ENCODE measurements around the gene LAT. TPM values are rescaled to one million over a fixed set of nuclear protein-coding genes. Genes with fewer than 3 reads are reported as not detected.
A peak's percentile ranks its signal among the peaks of the same experiment; 100 is the strongest.

LAT gene
- total and polyA plus RNA-seq, 2 of the 4 experiments (the other 2 are of a cell fraction), result 0.18 to 7.4 TPM

DNA sequence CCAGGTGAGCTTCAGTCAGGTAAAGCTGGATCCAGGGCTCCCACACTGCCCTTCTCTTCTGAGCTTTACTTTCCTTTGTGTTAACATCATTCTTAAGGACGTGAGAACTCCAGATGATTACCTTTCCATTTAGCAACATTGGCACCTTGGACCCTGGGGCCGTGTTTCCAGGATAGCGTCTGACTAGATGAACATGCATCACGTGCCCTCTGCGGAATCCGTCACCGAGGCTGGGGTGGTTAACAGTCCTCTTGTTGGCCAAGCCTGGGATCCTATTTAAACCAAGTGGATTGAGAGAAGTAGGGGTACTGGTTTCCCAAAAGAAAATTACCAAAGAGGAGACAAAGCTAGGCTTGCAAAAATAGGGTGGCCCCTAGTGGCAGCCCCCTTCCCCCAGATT, 3.9 kb upstream of the LAT start:
- no peak overlapping the region for H3K18ac ChIP-seq (ENCODE audit: low read depth, low read length)
- no peak overlapping the region for H3K27ac ChIP-seq (ENCODE audit: insufficient read depth, low read length)
- peaks cover 58% of the 10 kb centered on the region for H3K36me3 ChIP-seq (ENCODE audit: control insufficient read depth, insufficient read depth, low read length)
- in situ Hi-C loops (cut with MboI; ENCODE audit: low sequenced_read_pairs), result no loop called here
- ATAC-seq (ENCODE audit: low read depth) (no peak), DNase-seq (no peak)
- H3K4ac ChIP-seq (ENCODE audit: low read depth, low read length), result no peak overlapping the region
- no peak overlapping the region for H2BK120ac ChIP-seq (ENCODE audit: low read depth, low read length)
- H3K23ac ChIP-seq (ENCODE audit: low read depth, low read length), result no peak overlapping the region
- no peak overlapping the region for H4K91ac ChIP-seq (ENCODE audit: insufficient read depth, low read depth, low read length)
- no peak for TF ChIP-seq RCOR1 (IDR thresholded peaks at IDR 0.05; ENCODE audit: insufficient replicate concordance, low read length)
- TF ChIP-seq RFX5 (IDR thresholded peaks at IDR 0.05; ENCODE audit: low read depth, low read length), result no peak
- no peak for TF ChIP-seq POLR2A (IDR thresholded peaks at IDR 0.05; ENCODE audit: low read depth, low read length)
- TF ChIP-seq, protein P1, sequence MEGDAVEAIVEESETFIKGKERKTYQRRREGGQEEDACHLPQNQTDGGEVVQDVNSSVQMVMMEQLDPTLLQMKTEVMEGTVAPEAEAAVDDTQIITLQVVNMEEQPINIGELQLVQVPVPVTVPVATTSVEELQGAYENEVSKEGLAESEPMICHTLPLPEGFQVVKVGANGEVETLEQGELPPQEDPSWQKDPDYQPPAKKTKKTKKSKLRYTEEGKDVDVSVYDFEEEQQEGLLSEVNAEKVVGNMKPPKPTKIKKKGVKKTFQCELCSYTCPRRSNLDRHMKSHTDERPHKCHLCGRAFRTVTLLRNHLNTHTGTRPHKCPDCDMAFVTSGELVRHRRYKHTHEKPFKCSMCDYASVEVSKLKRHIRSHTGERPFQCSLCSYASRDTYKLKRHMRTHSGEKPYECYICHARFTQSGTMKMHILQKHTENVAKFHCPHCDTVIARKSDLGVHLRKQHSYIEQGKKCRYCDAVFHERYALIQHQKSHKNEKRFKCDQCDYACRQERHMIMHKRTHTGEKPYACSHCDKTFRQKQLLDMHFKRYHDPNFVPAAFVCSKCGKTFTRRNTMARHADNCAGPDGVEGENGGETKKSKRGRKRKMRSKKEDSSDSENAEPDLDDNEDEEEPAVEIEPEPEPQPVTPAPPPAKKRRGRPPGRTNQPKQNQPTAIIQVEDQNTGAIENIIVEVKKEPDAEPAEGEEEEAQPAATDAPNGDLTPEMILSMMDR (conservative IDR thresholded peaks at IDR 0.05; ENCODE audit: low read depth, low read length), result no peak
- no peak for TF ChIP-seq MXI1 (IDR thresholded peaks at IDR 0.05; ENCODE audit: borderline replicate concordance, low read depth, low read length)
- no peak for TF ChIP-seq MAFK (IDR thresholded peaks at IDR 0.05; ENCODE audit: low read depth, low read length)
- TF ChIP-seq FOS (IDR thresholded peaks at IDR 0.05; ENCODE audit: low read depth, low read length), result no peak
- TF ChIP-seq USF2 (IDR thresholded peaks at IDR 0.05; ENCODE audit: low read depth, low read length), result no peak
- no peak for TF ChIP-seq RAD21 (IDR thresholded peaks at IDR 0.05; ENCODE audit: low read length)
- no peak for TF ChIP-seq CHD1 (IDR thresholded peaks at IDR 0.05; ENCODE audit: low read depth, low read length)
- no peak for TF ChIP-seq MAZ (IDR thresholded peaks at IDR 0.05; ENCODE audit: borderline replicate concordance, low read depth, low read length)
- no peak for TF ChIP-seq CEBPB (IDR thresholded peaks at IDR 0.05; ENCODE audit: low read depth, low read length)
- TF ChIP-seq, protein P2, sequence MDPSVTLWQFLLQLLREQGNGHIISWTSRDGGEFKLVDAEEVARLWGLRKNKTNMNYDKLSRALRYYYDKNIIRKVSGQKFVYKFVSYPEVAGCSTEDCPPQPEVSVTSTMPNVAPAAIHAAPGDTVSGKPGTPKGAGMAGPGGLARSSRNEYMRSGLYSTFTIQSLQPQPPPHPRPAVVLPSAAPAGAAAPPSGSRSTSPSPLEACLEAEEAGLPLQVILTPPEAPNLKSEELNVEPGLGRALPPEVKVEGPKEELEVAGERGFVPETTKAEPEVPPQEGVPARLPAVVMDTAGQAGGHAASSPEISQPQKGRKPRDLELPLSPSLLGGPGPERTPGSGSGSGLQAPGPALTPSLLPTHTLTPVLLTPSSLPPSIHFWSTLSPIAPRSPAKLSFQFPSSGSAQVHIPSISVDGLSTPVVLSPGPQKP (IDR thresholded peaks at IDR 0.05; ENCODE audit: borderline replicate concordance, low read depth, low read length), result no peak
- no peak for TF ChIP-seq NFE2L2 (IDR thresholded peaks at IDR 0.05; ENCODE audit: low read depth, low read length)
- TF ChIP-seq SMC3 (IDR thresholded peaks at IDR 0.05; ENCODE audit: low read depth, low read length), result no peak
- TF ChIP-seq BHLHE40 (IDR thresholded peaks at IDR 0.05; ENCODE audit: low read depth, low read length), result no peak
- no peak overlapping the region for H3K56ac ChIP-seq (ENCODE audit: extremely low read depth, insufficient read depth, low read length)
- no peak overlapping the region for H3K9ac ChIP-seq (ENCODE audit: low read depth, low read length)
- H3K14ac ChIP-seq (replicated peaks; ENCODE audit: low read depth, low read length), result no peak overlapping the region
- no CpG with 5 or more reads among the region's 7 CpGs for WGBS, 2 experiments (ENCODE audit: extremely low coverage in 2 of 2, insufficient read length in 1 of 2)
- H2BK5ac ChIP-seq (ENCODE audit: low read depth, low read length, poor library complexity, severe bottlenecking), result no peak overlapping the region
- POLR2A ChIA-PET (ENCODE audit: unreplicated experiment), result no interaction called here
- H3K9me3 ChIP-seq (ENCODE audit: control insufficient read depth, insufficient read depth, low read length), result no peaks in the 10 kb centered on the region; the same call in 1 of the 2 replicates
- BruUV-seq (replicated peaks), result no TSS peak
- no peak overlapping the region for H2AFZ ChIP-seq (replicated peaks; ENCODE audit: low read length, poor library complexity)
- H3K27me3 ChIP-seq (ENCODE audit: control insufficient read depth, insufficient read depth, low read length), result no peaks in the 10 kb centered on the region
- 0 out of 2 replicates have a peak, but pooled peaks cover 3% of the 10 kb centered on the region for H4K20me1 ChIP-seq (ENCODE audit: insufficient read depth, low read length)
- H2AK5ac ChIP-seq (ENCODE audit: low read depth, low read length), result no peak overlapping the region
- H2BK20ac ChIP-seq (ENCODE audit: low read depth, low read length), result no peak overlapping the region
- dilution Hi-C loops (cut with HindIII; ENCODE audit: low sequenced_read_pairs, unreplicated experiment), result no loop called here
- intact Hi-C loops (cut with micrococcal nuclease), result no loop called here
- CTCF ChIA-PET, result no interaction called here
- H2BK15ac ChIP-seq (ENCODE audit: low read depth, low read length), result no peak overlapping the region
- H2AK9ac ChIP-seq (replicated peaks; ENCODE audit: low read depth, low read length, poor library complexity), result peak overlapping the region; percentile 61
- H3K79me1 ChIP-seq (ENCODE audit: low read depth in 1 of 2, low read length in 2 of 2), result peaks cover 8 to 40% of the 10 kb centered on the region in 2 experiments
- H3K4me3 ChIP-seq (ENCODE audit: insufficient read depth, low read depth, low read length), result no peak overlapping the region
- H3K4me2 ChIP-seq (ENCODE audit: low read depth, low read length), result no peak overlapping the region
- no peaks in the 10 kb centered on the region for H3K4me1 ChIP-seq (ENCODE audit: control insufficient read depth, insufficient read depth, low read length)
- peaks cover 4% of the 10 kb centered on the region; the same call in 1 of the 2 replicates for H3K9me1 ChIP-seq (ENCODE audit: insufficient read depth, low read length)
- no peak overlapping the region for H4K5ac ChIP-seq (ENCODE audit: low read depth, low read length)
- H4K8ac ChIP-seq (ENCODE audit: low read depth in 2 of 2, low read length in 2 of 2), result no peak overlapping the region
